HepG2 (cell line): ENCODE results near the gene NELFCD. TPM values are rescaled to one million over a fixed set of nuclear protein-coding genes. Genes with fewer than 3 reads are reported as not detected.
A peak's percentile ranks its signal among the peaks of the same experiment; 100 is the strongest.

Experiments used
- CENPBD1 ChIP-seq: sonication (generic); formaldehyde crosslinking; IDR thresholded peaks from 2 replicates; pipeline ENCODE4 v1.8.0; 2022; ENCODE audit warnings: missing genetic modification reagents, low read depth, mild to moderate bottlenecking, borderline replicate concordance
- ETS1 ChIP-seq: sonication (generic); formaldehyde crosslinking; IDR thresholded peaks from 2 replicates; pipeline ENCODE4 v1.4.0; 2020; ENCODE audit warnings: missing genetic modification reagents
- FOXK1 ChIP-seq: sonication (generic); formaldehyde crosslinking; IDR thresholded peaks from 2 replicates; pipeline ENCODE4 v1.4.0; 2020; ENCODE audit warnings: low read depth, missing genetic modification reagents, borderline replicate concordance
- KAT7 ChIP-seq: IDR thresholded peaks from 2 replicates; pipeline ENCODE4 v1.6.1; 2018; ENCODE audit warnings: borderline replicate concordance, missing compliant biosample characterization
- LRRFIP1 ChIP-seq: sonication (generic); formaldehyde crosslinking; conservative IDR thresholded peaks from 2 replicates; pipeline ENCODE4 v1.4.0; 2020; ENCODE audit warnings: missing genetic modification reagents
- MXD1 ChIP-seq: sonication (generic); formaldehyde crosslinking; IDR thresholded peaks from 2 replicates; pipeline ENCODE4 v1.4.0; 2020; ENCODE audit warnings: mild to moderate bottlenecking, missing genetic modification reagents
- NFKB2 ChIP-seq: sonication (generic); formaldehyde crosslinking; IDR thresholded peaks from 2 replicates; pipeline ENCODE4 v1.4.0; 2020; ENCODE audit warnings: missing genetic modification reagents, borderline replicate concordance
- NR2F1 ChIP-seq, 2 experiments: fragments of 450-650 bp in 1 of 2; formaldehyde crosslinking in 1 of 2; IDR thresholded peaks; 2 replicates each; pipeline versions ENCODE4 v1.5.0 to v1.6.1; 2016 to 2020; ENCODE audit warnings: mild to moderate bottlenecking in 1 of 2, missing compliant biosample characterization in 1 of 2, missing genetic modification reagents in 1 of 2, moderate library complexity in 1 of 2
- POLR2AphosphoS2 ChIP-seq: IDR thresholded peaks from 2 replicates; pipeline ENCODE4 v1.6.1; 2011; ENCODE audit warnings: low read depth, low read length, improper control_type of control experiment
- RNF219 ChIP-seq: sonication (generic); formaldehyde crosslinking; IDR thresholded peaks from 2 replicates; pipeline ENCODE4 v1.5.0; 2020; ENCODE audit warnings: mild to moderate bottlenecking, missing genetic modification reagents
- RXRA ChIP-seq: sonication (generic); formaldehyde crosslinking; IDR thresholded peaks from 2 replicates; pipeline ENCODE4 v1.5.1; 2020; ENCODE audit warnings: missing genetic modification reagents
- SUZ12 ChIP-seq: fragments of 150-350 bp; IDR thresholded peaks from 2 replicates; pipeline ENCODE4 v1.6.1; 2014; ENCODE audit warnings: low read depth, low read length
- ZBTB7A ChIP-seq: sonication (generic); formaldehyde crosslinking; IDR thresholded peaks from 2 replicates; pipeline ENCODE4 v1.8.0; 2022; ENCODE audit warnings: mild to moderate bottlenecking, missing genetic modification reagents
- ZNF251 ChIP-seq: sonication (generic); formaldehyde crosslinking; IDR thresholded peaks from 2 replicates; pipeline ENCODE4 v1.9.0; 2021; ENCODE audit warnings: mild to moderate bottlenecking, missing genetic modification reagents
- ZNF563 ChIP-seq: sonication (generic); formaldehyde crosslinking; IDR thresholded peaks from 2 replicates; pipeline ENCODE4 v1.8.0; 2022; ENCODE audit warnings: mild to moderate bottlenecking, moderate library complexity, missing genetic modification reagents
- ZNF703 ChIP-seq: sonication (generic); formaldehyde crosslinking; IDR thresholded peaks from 2 replicates; pipeline ENCODE4 v1.5.1; 2020; ENCODE audit warnings: missing genetic modification reagents, mild to moderate bottlenecking, moderate library complexity, borderline replicate concordance
- ZXDC ChIP-seq: sonication (generic); formaldehyde crosslinking; IDR thresholded peaks from 2 replicates; pipeline ENCODE4 v1.5.0; 2020; ENCODE audit warnings: mild to moderate bottlenecking, missing genetic modification reagents
- polyA plus RNA-seq, 8 experiments: library from polyadenylated mRNA; depleted of rRNA in 3 of 8; stranded (reverse) in 7 of 8; unstranded in 1 of 8; fragments of >200 nt; fragmentation: Illumina TruSeq in 4 of 8; extraction: Trizol in 4 of 8; gene quantifications; 2 replicates each; pipeline versions ENCODE4 v1.2.1 to v1.2.3, GENCODE V29; 2011 to 2016; ENCODE audit warnings: low read depth in 4 of 8, missing spikeins in 1 of 8, mixed read lengths in 1 of 8; ENCODE audit not compliant: insufficient read depth in 1 of 8
- total RNA-seq, 5 experiments: library from RNA; depleted of rRNA; stranded (reverse); fragments of >200 nt; fragmentation: Illumina TruSeq; extraction: Trizol; gene quantifications; 2 replicates each; pipeline ENCODE4 v1.2.3, GENCODE V29; 2016; ENCODE audit warnings: low read depth in 1 of 5

NELFCD gene
- total and polyA plus RNA-seq, 2 of the 13 experiments (the other 11 are each of a cell fraction or from before 2014, with no cell fraction given), result 159 to 203 TPM

GRCh38 chr20:59032023-59032712, 51.1 kb downstream of the NELFCD start, which contains the start of gene ATP5F1E (continued):
- TF ChIP-seq ZNF251 (CRISPR knock-in tag) (no peak; the same call in 1 of the 2 replicates), ZNF703 (CRISPR knock-in tag) (peak; percentile 27), ZXDC (CRISPR knock-in tag) (peak; percentile 100), KAT7 (CRISPR knock-in tag) (peak; percentile 100), FOXK1 (CRISPR knock-in tag) (peak; percentile 61; the same call in 1 of the 2 replicates), ZNF563 (CRISPR knock-in tag) (peak; percentile 93; the same call in 1 of the 2 replicates), NFKB2 (CRISPR knock-in tag) (peak; percentile 99), ETS1 (CRISPR knock-in tag) (peak; percentile 92), MXD1 (CRISPR knock-in tag) (peak; percentile 97), SUZ12 (no peak; the same call in 1 of the 2 replicates), LRRFIP1 (CRISPR knock-in tag) (0 out of 2 replicates have a peak, but pooled peaks have one; percentile 46), RXRA (peak; percentile 84), NR2F1 (CRISPR knock-in tag; IDR thresholded peaks at IDR 0.05) (peak; percentile 47 to 50; a peak in 2 of 4 replicates), ZBTB7A (CRISPR knock-in tag) (peak; percentile 84), POLR2AphosphoS2 (no peak), CENPBD1 (CRISPR knock-in tag) (no peak; the same call in 1 of the 2 replicates), RNF219 (CRISPR knock-in tag) (no peak)
